ENCODE measurements around the gene AKNA. TPM values are rescaled to one million over a fixed set of nuclear protein-coding genes. Genes with fewer than 3 reads are reported as not detected.

Gene AKNA
- total and polyA plus RNA-seq, 2 donors from 2014 or later = 6.1 to 52.1 TPM

DNA sequence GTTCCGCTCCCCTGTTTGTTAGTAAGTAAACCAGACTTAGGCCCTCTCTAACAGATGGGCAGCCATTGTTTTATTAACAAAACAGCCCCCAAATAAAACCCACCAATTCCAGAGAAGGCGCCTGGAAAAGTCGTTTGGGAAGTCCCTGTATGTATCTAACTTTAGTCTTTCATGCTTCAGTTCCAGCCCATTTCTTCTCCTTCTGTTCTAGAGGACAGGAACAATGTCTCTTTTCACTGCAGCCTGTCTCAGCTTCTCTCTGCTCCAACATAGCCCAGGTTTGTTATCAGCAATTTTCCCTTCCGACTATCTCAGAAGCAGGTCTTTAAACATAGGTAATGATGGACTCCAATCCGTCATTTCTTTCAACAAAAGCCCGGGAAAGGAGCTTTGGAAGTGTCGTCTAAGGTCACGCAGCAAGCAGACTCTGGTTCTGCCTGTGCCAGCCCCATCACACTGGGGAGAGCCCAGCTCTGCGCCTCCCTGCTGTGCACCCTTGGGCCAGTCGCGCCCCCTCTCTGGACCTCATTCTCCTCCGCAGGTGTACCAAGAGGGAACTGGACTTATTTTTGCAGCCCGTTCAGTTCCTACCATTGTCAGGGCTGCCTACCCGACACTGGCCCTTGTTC lies 9.6 kb upstream of the AKNA start:
- intact Hi-C loops (cut with DNase I) = no loop called here
- Histone ChIP-seq H3K9ac (ENCODE audit: low read length in 3 of 3) (peak overlapping the region in 1 of 3 donors; percentile 22), H3K4me3 (ENCODE audit: low read length in 3 of 3) (peak overlapping the region; percentile 47 to 81 (median 79)), H3K27ac (ENCODE audit: low read depth in 2 of 2, low read length in 2 of 2) (no peak overlapping the region), H3K4me1 (ENCODE audit: control insufficient read depth in 2 of 3, insufficient read depth in 2 of 3, low read depth in 1 of 3, low read length in 3 of 3) (peaks cover 0 to 11% (median 0%) of the 10 kb centered on the region in 3 donors), H3K9me3 (ENCODE audit: control insufficient read depth in 2 of 3, insufficient read depth in 1 of 3, low read length in 3 of 3) (no peaks in the 10 kb centered on the region), H3K27me3 (ENCODE audit: control insufficient read depth, insufficient read depth, low read length) (no peaks in the 10 kb centered on the region), H3K36me3 (ENCODE audit: control insufficient read depth in 2 of 3, insufficient read depth in 3 of 3, low read length in 3 of 3) (no peaks in the 10 kb centered on the region)
- FAIRE-seq (no peak), DNase-seq (no peak)
- TF ChIP-seq, protein P1, sequence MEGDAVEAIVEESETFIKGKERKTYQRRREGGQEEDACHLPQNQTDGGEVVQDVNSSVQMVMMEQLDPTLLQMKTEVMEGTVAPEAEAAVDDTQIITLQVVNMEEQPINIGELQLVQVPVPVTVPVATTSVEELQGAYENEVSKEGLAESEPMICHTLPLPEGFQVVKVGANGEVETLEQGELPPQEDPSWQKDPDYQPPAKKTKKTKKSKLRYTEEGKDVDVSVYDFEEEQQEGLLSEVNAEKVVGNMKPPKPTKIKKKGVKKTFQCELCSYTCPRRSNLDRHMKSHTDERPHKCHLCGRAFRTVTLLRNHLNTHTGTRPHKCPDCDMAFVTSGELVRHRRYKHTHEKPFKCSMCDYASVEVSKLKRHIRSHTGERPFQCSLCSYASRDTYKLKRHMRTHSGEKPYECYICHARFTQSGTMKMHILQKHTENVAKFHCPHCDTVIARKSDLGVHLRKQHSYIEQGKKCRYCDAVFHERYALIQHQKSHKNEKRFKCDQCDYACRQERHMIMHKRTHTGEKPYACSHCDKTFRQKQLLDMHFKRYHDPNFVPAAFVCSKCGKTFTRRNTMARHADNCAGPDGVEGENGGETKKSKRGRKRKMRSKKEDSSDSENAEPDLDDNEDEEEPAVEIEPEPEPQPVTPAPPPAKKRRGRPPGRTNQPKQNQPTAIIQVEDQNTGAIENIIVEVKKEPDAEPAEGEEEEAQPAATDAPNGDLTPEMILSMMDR (IDR thresholded peaks at IDR 0.05; ENCODE audit: borderline replicate concordance, extremely low read depth, insufficient read depth) = no peak

DNA sequence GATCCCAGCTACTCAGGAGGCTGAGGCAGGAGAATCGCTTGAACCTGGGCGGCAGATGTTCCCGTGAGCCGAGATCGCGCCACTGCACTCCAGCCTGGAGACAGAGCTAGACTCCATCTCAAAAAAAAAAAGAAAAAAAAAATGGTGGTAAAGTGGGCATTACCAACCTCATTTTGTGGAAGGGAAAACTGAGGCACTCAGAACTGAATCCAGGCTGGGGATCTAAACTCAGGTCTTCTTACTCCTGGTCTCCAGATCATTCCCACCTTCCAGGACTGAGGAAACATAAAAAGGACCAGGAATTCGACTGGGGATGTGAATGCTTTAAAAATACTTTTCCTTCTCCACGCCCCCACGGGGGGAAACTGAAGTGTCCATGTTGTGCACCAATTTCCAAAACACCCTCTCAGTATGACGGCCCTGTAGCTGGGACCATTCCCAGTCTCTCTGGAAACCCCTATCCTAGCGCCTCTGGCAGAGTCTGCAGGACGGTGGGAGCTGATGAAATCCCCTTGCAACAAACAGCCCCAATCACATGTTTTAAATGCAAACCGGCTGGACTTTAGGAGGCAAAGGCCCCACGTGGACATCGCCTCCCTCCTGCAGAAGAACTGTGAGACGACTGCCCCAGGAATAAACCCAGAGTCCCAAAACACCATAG lies 8.9 kb upstream of the AKNA start:
- Histone ChIP-seq H3K9ac (ENCODE audit: low read length in 3 of 3) (no peak overlapping the region), H3K27me3 (ENCODE audit: control insufficient read depth, insufficient read depth, low read length) (no peaks in the 10 kb centered on the region), H3K9me3 (ENCODE audit: control insufficient read depth in 2 of 3, insufficient read depth in 1 of 3, low read length in 3 of 3) (no peaks in the 10 kb centered on the region), H3K4me1 (ENCODE audit: control insufficient read depth in 2 of 3, insufficient read depth in 2 of 3, low read depth in 1 of 3, low read length in 3 of 3) (peaks cover 0 to 11% (median 0%) of the 10 kb centered on the region in 3 donors), H3K27ac (ENCODE audit: low read depth in 2 of 2, low read length in 2 of 2) (no peak overlapping the region), H3K4me3 (ENCODE audit: low read length in 3 of 3) (no peak overlapping the region), H3K36me3 (ENCODE audit: control insufficient read depth in 2 of 3, insufficient read depth in 3 of 3, low read length in 3 of 3) (no peaks in the 10 kb centered on the region)
- intact Hi-C loops (cut with DNase I) = no loop called here
- DNase-seq (peak in 2 of 5 donors; percentile 27 to 82), FAIRE-seq (no peak)
- TF ChIP-seq, protein P1 (IDR thresholded peaks at IDR 0.05; ENCODE audit: borderline replicate concordance, extremely low read depth, insufficient read depth) = no peak

DNA sequence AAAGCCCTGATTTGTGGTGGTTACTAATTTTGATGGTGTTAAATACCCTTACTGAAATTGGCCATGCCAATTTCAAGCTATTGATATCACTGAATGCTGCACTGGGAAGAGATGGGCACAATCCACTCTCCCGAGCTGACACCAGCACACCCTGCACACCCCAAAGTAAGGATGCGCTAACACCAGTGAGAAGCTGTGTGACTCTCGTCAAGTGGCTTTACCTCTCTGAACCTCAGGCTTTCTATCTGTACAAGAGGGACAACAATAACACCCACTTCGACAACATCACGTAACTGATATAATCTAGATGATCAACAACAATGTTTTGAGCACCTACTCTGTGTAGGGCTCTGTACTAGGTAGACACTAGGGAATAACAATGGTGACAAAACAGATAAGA lies 8.0 kb upstream of the AKNA start:
- intact Hi-C loops (cut with DNase I) = no loop called here
- Histone ChIP-seq H3K9me3 (ENCODE audit: control insufficient read depth in 2 of 3, insufficient read depth in 1 of 3, low read length in 3 of 3) (no peaks in the 10 kb centered on the region), H3K27me3 (ENCODE audit: control insufficient read depth, insufficient read depth, low read length) (no peaks in the 10 kb centered on the region), H3K4me3 (ENCODE audit: low read length in 3 of 3) (no peak overlapping the region), H3K4me1 (ENCODE audit: control insufficient read depth in 2 of 3, insufficient read depth in 2 of 3, low read depth in 1 of 3, low read length in 3 of 3) (peaks cover 0 to 11% (median 0%) of the 10 kb centered on the region in 3 donors), H3K9ac (ENCODE audit: low read length in 3 of 3) (no peak overlapping the region), H3K27ac (ENCODE audit: low read depth in 2 of 2, low read length in 2 of 2) (no peak overlapping the region), H3K36me3 (ENCODE audit: control insufficient read depth in 2 of 3, insufficient read depth in 3 of 3, low read length in 3 of 3) (no peaks in the 10 kb centered on the region)
- DNase-seq (no peak), FAIRE-seq (no peak)
- TF ChIP-seq, protein P1 (IDR thresholded peaks at IDR 0.05; ENCODE audit: borderline replicate concordance, extremely low read depth, insufficient read depth) = no peak

Data from kidney (tissue), 14 donors.